Measurements from ENCODE around the gene TBKBP1. TPM values are rescaled to one million over a fixed set of nuclear protein-coding genes. Genes with fewer than 3 reads are reported as not detected.

The TBKBP1 gene
- total and polyA plus RNA-seq, 2 of the 4 experiments (the other 2 are of a cell fraction): 3.4 to 8.5 TPM

DNA sequence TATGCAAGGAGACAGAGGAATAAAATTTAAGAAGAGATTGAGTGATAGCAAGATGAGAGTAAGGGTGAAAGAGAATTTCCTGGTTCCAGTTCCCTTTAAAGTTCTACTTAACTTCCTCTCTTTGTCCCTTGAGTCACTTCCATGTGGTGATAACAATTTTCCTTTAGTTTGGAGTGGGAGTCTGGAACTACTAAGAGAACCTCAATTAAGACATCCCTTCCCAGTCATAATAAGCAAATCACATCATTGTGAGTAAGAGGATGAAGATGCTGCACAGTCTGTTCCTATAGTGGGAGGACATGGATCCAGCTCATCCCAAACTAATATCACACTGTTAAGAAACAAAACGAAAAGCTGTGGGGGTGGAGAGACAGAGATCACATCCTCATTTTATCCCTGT is 63.4 kb downstream of the TBKBP1 start:
- no peak for TF ChIP-seq CEBPB (IDR thresholded peaks at IDR 0.05; ENCODE audit: low read depth, low read length)
- no peak for TF ChIP-seq POLR2A (IDR thresholded peaks at IDR 0.05; ENCODE audit: low read depth, low read length)
- no peak for TF ChIP-seq MXI1 (IDR thresholded peaks at IDR 0.05; ENCODE audit: borderline replicate concordance, low read depth, low read length)
- TF ChIP-seq RFX5 (IDR thresholded peaks at IDR 0.05; ENCODE audit: low read depth, low read length): no peak
- TF ChIP-seq NFE2L2 (IDR thresholded peaks at IDR 0.05; ENCODE audit: low read depth, low read length): no peak
- TF ChIP-seq, protein P1, sequence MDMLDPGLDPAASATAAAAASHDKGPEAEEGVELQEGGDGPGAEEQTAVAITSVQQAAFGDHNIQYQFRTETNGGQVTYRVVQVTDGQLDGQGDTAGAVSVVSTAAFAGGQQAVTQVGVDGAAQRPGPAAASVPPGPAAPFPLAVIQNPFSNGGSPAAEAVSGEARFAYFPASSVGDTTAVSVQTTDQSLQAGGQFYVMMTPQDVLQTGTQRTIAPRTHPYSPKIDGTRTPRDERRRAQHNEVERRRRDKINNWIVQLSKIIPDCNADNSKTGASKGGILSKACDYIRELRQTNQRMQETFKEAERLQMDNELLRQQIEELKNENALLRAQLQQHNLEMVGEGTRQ (IDR thresholded peaks at IDR 0.05; ENCODE audit: low read depth, low read length): no peak
- no peak for TF ChIP-seq FOS (IDR thresholded peaks at IDR 0.05; ENCODE audit: low read depth, low read length)
- TF ChIP-seq, protein P2, sequence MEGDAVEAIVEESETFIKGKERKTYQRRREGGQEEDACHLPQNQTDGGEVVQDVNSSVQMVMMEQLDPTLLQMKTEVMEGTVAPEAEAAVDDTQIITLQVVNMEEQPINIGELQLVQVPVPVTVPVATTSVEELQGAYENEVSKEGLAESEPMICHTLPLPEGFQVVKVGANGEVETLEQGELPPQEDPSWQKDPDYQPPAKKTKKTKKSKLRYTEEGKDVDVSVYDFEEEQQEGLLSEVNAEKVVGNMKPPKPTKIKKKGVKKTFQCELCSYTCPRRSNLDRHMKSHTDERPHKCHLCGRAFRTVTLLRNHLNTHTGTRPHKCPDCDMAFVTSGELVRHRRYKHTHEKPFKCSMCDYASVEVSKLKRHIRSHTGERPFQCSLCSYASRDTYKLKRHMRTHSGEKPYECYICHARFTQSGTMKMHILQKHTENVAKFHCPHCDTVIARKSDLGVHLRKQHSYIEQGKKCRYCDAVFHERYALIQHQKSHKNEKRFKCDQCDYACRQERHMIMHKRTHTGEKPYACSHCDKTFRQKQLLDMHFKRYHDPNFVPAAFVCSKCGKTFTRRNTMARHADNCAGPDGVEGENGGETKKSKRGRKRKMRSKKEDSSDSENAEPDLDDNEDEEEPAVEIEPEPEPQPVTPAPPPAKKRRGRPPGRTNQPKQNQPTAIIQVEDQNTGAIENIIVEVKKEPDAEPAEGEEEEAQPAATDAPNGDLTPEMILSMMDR (conservative IDR thresholded peaks at IDR 0.05; ENCODE audit: low read depth, low read length): no peak
- TF ChIP-seq RCOR1 (IDR thresholded peaks at IDR 0.05; ENCODE audit: insufficient replicate concordance, low read length): no peak
- Histone ChIP-seq H2BK20ac (ENCODE audit: low read depth, low read length) (no peak overlapping the region), H3K18ac (ENCODE audit: low read depth, low read length) (no peak overlapping the region), H3K9ac (ENCODE audit: low read depth, low read length) (no peak overlapping the region), H3K14ac (replicated peaks; ENCODE audit: low read depth, low read length) (no peak overlapping the region), H2AK9ac (replicated peaks; ENCODE audit: low read depth, low read length, poor library complexity) (no peak overlapping the region), H3K27me3 (ENCODE audit: control insufficient read depth, insufficient read depth, low read length) (peaks cover 13% of the 10 kb centered on the region), H3K36me3 (ENCODE audit: control insufficient read depth, insufficient read depth, low read length) (no peaks in the 10 kb centered on the region), H4K8ac (ENCODE audit: low read depth in 2 of 2, low read length in 2 of 2) (no peak overlapping the region), H3K56ac (ENCODE audit: extremely low read depth, insufficient read depth, low read length) (no peak overlapping the region), H4K91ac (ENCODE audit: insufficient read depth, low read depth, low read length) (no peak overlapping the region), H3K23ac (ENCODE audit: low read depth, low read length) (no peak overlapping the region), H2BK5ac (ENCODE audit: low read depth, low read length, poor library complexity, severe bottlenecking) (no peak overlapping the region), H3K4me2 (ENCODE audit: low read depth, low read length) (no peak overlapping the region), H3K9me1 (ENCODE audit: insufficient read depth, low read length) (no peaks in the 10 kb centered on the region), H3K4me1 (ENCODE audit: control insufficient read depth, insufficient read depth, low read length) (no peaks in the 10 kb centered on the region), H4K20me1 (ENCODE audit: insufficient read depth, low read length) (no peaks in the 10 kb centered on the region), H3K79me1 (ENCODE audit: low read depth in 1 of 2, low read length in 2 of 2) (no peaks in the 10 kb centered on the region), H3K27ac (ENCODE audit: insufficient read depth, low read length) (no peak overlapping the region), H3K9me3 (ENCODE audit: control insufficient read depth, insufficient read depth, low read length) (peaks cover 14% of the 10 kb centered on the region), H3K4me3 (ENCODE audit: insufficient read depth, low read depth, low read length) (no peak overlapping the region), H2AK5ac (ENCODE audit: low read depth, low read length) (no peak overlapping the region), H3K4ac (ENCODE audit: low read depth, low read length) (no peak overlapping the region), H2BK15ac (ENCODE audit: low read depth, low read length) (no peak overlapping the region), H2BK120ac (ENCODE audit: low read depth, low read length) (no peak overlapping the region), H2AFZ (replicated peaks; ENCODE audit: low read length, poor library complexity) (no peak overlapping the region), H4K5ac (ENCODE audit: low read depth, low read length) (no peak overlapping the region)
- ChIA-PET CTCF (no interaction called here), POLR2A (ENCODE audit: unreplicated experiment) (no interaction called here)
- no peak for DNase-seq
- intact Hi-C loops (cut with micrococcal nuclease) (no loop called here), dilution Hi-C loops (cut with HindIII; ENCODE audit: low sequenced_read_pairs, unreplicated experiment) (no loop called here), in situ Hi-C loops (cut with MboI; ENCODE audit: low sequenced_read_pairs) (no loop called here)
- BruUV-seq (replicated peaks): no TSS peak
- no peak for ATAC-seq (ENCODE audit: low read depth)
- no CpG with 5 or more reads among the region's 1 CpG for WGBS, 2 experiments (ENCODE audit: extremely low coverage in 2 of 2, insufficient read length in 1 of 2)

Measured in IMR-90 (cell line).